ENCODE data around the gene SPACA9.

Gene SPACA9

DNA sequence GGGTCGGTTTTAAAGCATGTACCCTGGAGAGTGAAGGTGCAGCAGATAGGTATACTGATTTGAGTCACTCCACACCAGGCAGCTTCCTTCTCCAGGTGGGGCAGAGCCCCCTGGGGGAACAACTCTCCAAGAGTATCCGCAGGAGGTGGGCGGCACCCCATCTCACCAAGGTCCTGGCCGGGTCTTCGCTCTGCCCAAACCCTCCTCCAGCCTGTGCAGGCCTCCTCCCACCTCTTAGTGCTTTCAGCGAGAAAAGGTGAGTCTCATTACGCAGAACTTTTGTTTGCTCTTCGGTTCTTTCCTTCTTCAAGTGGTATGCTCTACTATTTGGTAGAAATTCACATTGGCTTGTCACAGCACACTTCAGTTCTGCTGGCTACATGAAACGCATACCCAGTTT lies 13.7 kb downstream of the SPACA9 start:
- DNase-seq (ENCODE audit: low read depth in 1 of 2, low spot score in 1 of 2): no peak

DNA sequence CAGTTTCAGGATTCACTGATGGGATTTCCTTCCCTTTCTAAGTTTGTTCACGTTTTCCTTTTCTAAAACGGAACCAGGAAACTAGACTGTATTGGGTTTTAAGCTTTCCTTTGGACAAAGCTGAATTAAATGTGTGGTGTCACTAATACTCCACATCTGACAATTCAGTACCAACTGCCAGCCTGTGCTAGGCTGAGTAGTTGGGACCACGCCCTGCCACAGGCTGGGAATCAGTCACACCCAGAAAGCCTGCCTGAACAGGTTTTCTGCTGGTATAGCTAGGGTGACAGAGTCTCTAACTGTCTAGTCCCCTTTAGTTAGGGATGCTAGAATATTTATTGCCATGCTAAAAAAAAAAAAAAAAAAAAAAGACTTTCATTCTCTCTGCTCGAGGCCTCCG lies 15.6 kb downstream of the SPACA9 start:
- DNase-seq (ENCODE audit: low read depth in 1 of 2, low spot score in 1 of 2): no peak

DNA sequence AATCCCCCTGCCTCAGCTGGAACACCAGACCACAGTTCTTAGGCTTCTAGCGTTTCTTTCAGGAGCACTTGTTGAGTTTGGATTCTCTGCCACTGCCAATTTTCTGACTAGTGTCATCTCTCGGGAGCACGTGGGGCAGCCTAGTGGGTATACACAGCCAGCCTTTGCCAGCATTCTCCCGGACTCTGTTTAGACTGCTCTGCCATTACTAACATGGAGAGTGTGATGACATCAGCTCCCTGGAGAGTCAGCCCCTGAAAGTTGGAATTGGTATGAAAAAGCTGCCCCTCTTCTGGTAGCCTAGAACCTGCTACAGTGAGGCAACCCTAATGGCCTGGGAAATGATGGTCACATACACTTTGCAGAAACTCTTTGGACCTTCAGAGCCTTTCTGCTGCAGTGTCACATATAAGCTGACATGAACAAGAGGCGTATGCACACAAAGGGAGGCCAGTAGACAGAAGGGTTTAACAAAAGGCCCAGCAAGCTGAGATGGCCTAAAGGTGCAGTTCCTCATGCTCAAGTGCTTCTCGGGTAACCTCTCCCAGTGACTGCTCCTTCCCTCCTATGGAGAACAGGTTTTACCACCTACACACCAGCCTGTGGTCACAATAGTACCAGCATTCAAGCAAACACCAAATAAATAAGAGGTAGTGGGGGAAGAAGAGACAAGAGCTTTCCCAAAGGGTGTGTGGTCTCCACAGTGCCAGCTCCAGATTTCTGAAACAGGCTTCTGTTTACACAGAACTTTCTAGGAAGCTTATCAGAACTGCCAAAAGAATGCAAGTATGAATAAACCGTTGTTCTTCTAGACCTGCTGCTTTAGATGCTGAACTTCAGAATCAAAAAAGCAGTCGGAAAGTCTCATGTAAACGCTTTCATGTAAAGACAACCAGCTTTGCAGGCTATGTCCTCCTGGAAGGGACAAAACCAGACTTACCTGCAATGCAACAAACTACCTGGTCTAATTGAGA lies 16.5 kb downstream of the SPACA9 start:
- no peak for DNase-seq (ENCODE audit: low read depth in 1 of 2, low spot score in 1 of 2)

DNA sequence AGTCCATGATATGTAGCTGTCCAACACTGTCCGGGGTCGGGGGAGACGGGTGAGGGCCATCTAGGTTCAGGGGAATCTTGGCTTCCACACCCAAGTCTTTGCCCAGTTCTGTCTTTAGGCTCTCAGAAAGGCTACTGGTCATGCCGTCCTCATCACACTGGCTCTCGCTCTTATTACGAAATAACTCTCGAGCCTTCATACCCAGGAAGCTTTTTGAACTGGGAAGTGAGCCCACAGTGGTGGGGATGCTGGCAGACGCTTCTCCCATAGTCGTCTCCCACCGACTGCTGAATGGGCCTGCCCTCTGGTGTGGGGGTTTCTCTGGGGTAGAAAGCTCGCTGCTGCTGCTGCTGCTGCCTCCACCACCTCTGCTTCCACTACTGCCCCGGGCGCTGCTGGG lies 17.6 kb downstream of the SPACA9 start:
- DNase-seq (ENCODE audit: low read depth in 1 of 2, low spot score in 1 of 2): no peak

- no peak for DNase-seq (ENCODE audit: low read depth in 1 of 2, low spot score in 1 of 2)
Observed at GRCh38 chr9:132896906-132897305, 18.2 kb downstream of the SPACA9 start.

DNA sequence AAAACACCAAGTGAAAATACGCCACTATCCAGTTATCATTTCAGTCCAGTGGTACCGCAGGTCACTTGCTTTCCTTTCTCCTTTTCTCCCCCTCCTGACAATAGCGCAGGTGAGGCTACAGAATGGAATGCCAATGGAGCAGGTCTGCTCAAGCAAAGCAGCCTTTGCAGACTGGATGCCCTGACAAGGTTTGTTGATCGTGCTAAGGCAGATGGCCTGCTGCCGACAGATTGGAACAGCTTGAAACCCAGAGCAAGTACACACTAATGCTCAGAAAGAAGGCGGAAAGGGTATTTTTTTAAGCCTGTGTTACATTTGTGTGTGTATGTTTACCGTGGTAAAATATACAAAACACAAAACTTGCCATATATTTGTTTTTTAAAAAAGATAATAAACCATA lies 19.4 kb downstream of the SPACA9 start:
- DNase-seq (ENCODE audit: low read depth in 1 of 2, low spot score in 1 of 2): no peak

DNA sequence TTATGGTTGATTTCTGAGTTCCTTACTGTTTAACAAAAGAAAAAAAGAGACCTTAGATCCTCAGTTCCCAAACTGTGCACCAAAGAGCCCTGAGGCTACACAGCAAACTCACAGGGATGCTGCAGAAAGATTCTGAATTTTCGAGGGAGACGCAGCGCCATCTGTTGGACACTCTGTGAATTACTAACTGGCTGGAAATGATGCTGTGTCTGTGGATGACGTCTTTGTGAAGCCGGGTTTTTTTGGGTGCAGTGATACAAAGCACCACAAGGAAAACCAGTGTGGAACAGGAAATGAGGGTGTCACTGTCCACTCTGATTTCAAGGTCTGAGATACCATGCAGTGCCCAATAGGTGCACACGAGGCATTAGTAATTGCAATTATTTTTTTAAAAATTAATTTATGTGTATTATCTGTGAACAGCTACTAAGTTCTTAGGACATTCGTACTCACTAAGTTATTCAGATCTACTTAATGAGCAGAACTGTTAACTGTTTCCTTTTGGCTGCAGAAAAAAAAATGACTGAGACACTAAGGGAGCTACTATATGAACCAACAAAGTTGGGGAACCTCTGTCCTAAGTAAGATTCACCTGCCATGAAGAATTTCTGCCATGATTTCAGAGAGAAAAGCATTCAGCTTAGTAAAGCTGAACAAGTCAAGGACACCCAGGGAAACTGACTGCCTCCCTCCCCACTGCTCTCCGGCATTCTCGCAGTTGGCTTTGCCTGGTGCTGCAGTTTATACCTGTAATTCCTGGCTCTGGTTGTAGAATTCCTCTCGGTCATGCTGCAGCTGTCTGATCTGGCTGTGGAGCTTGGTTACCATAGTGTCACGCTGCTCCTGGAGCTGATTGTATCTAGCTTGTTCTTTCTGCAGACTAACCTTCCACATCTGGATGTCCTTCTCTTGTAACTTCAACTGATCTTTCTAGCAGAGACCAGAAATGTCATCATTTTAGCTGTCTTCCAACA lies 23.4 kb downstream of the SPACA9 start:
- peak; percentile 42 to 47 for DNase-seq (ENCODE audit: low read depth in 1 of 2, low spot score in 1 of 2)

DNA sequence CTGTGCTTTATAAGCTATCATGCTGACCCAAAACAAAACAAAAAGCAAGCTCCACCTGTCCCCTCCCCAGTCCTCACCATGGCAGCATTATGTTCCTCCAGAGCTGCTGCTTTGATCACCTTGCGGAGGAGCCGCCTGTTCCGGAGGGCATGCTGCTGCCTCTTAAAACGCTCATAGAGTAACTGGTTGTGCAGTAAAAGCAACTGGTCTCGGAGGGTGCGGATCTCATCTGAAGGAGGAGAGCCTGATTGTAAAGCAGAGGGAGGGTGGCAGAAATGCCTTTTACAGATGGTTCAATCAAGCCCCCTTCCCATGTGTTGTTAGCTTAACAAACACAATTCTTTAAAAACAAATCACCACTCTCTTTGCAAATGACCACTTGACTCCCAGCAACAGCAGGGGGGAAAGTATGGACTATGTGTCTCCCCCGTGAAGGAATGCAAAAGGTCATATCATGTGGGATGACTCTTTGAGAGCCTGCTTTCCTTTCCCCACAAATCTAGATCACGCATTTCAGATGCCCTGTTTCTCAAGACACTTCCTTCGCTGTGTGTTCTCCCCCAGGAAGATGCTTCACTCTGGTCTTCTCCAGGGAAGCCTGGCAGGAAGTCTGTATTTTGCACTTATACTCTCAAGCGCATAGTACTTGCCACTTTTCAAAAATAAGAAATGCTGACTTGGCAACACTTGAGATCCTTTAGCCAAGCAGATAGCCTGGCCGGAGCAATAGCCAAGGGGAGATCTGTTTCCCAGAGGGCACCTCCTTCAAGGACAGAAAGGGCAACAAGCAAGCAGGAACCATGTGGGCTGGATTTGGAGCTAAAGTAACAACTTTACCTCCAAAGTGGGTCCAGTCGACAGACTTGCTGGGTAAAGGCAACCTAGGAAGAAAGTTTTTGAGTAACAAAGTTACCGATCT lies 25.1 kb downstream of the SPACA9 start:
- no peak for DNase-seq (ENCODE audit: low read depth in 1 of 2, low spot score in 1 of 2)

DNA sequence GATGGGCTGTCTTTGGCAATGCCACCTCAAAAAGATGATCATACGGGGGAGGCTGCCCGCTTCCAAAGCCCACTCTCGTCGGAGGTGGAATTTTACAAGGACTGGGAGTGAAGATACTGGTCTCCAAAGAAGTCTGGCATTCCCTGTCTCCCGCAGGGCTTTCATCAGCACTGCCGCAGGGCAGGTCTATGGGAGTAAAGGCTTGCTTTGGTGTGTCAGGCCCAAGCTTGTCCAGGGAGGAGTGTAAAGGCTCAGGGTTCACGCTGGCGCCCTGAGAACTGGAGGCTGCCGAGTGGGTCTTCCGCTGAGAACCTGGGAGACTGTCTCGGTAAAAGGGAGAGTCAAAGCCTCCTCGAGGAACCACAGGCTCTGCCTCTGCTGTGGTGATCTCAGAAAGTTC lies 27.0 kb downstream of the SPACA9 start:
- DNase-seq (ENCODE audit: low read depth in 1 of 2, low spot score in 1 of 2): no peak

DNA sequence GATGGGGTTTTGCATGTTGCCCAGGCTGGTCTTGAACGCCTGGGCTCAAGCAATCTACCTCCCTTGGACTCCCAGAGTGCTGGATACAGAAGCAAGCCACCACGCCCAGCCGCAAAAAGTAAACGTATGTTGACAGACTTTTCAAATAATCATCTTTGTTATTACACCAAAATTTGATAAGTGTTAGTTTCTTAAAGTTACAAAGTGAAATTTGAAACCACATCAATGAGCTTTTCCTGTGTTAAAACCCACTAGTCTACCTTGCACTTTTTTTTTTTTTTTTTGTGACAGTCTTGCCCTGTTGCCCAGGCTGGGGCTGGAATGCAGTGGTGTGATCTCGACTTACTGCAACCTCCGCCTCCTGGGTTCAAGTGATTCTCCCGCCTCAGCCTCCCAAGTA lies 29.9 kb downstream of the SPACA9 start:
- no peak for DNase-seq (ENCODE audit: low read depth in 1 of 2, low spot score in 1 of 2)

DNA sequence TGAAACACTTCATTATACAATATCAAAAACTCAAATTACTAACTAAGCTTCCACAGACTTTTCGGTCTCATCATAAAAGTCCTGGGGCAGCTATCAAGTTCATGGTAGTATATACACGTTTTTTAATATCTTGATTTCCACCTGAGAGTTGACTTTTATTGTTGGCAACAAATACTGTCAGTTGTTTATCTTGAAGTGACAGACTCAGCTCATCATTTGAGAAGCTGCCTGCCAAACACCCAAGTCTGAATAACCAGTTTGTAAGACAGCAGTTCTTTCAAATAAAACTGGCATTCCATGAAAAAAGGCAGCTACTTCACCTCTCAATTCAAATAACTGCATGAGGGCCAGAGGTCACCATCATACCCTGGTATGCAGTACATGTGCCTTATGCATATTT lies 30.6 kb downstream of the SPACA9 start:
- DNase-seq (ENCODE audit: low read depth in 1 of 2, low spot score in 1 of 2): no peak

GRCh38 chr9:132910376-132910775 lies 31.7 kb downstream of the SPACA9 start:
- DNase-seq (ENCODE audit: low read depth in 1 of 2, low spot score in 1 of 2): no peak

DNA sequence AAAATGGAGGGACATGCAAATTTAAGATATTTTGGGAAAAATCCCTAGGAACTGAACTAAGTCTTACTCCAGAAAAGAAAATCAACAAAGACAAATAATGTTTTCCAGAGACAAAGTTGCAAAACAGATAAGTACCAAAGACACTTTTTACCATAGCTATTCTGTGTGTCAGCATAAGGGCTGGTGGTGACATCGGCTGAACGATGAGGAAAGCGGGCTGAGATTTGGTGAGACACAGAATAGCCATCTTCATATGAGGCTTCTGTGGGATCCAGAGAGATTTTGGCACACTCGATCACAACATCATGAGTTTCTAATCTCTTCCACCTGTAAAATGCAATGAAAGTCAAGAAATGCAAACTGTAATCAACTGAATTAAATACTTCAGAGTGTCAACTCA lies 33.4 kb downstream of the SPACA9 start:
- no peak for DNase-seq (ENCODE audit: low read depth in 1 of 2, low spot score in 1 of 2)

DNA sequence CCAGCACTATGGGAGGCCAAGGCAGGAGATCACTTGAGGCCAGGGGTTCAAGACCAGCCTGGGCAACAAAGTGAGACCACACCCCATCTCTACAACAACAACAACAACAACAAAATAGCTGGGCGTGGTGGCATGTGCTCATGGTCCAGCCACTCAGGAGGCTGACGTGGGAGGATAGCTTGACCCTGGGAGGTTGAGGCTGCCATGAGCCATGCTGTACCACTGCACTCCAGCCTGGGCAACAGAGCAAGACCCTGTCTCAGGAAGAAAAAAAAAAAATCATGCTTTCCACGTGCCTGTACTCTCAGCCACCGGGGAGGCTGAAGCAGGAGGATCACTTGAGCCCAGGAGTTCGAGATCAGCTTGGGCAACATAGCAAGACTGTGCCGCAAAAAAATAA lies 36.2 kb downstream of the SPACA9 start:
- no peak for DNase-seq (ENCODE audit: low read depth in 1 of 2, low spot score in 1 of 2)

- DNase-seq (ENCODE audit: low read depth in 1 of 2, low spot score in 1 of 2): no peak
Observed at GRCh38 chr9:132919614-132920268, 41.0 kb downstream of the SPACA9 start.

GRCh38 chr9:132923346-132923902 lies 44.7 kb downstream of the SPACA9 start:
- DNase-seq (ENCODE audit: low read depth in 1 of 2, low spot score in 1 of 2): no peak

DNA sequence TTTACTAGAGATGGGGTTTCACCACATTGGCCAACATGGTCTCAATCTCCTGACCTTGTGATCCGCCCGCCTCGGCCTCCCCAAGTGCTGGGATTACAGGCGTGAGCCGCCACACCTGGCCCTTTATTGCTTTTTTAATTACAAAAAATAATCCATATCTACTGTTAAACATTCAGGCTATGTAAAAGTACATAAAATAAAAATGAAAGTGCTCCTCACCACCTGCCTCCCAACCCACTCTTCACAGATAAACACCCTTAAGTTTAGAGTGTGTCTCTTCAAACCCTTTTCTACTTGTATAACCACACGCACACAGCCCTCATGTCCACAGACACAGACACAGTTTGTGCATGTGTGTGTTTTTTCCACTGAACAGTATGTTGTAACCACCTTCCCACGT lies 49.0 kb downstream of the SPACA9 start:
- no peak for DNase-seq (ENCODE audit: low read depth in 1 of 2, low spot score in 1 of 2)

DNA sequence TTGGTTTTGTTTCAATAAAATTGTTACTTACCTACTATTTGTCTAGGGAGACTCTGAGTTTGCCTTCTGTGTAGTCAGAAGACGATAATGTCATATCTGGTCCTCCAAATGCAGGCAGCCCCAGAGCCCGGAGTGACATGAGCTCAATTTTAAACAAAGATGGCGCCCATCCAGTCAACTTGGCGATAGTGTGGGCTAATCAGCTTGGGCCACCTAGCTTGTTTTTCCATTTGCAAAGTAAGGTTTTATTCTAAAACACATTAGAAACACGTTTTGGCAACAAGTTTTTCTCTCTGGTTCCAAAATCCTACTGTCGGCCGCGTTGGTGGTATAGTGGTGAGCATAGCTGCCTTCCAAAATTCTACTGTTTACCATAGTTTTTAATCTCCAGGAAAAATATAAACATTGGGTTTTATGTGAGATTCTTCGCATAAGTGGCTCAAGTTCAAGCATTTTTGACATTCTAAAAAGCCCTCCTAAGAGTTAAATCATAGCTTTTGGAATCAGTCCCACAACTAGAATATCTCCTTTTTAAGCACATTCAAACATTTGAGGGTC lies 52.6 kb downstream of the SPACA9 start:
- no peak for DNase-seq (ENCODE audit: low read depth in 1 of 2, low spot score in 1 of 2)

DNA sequence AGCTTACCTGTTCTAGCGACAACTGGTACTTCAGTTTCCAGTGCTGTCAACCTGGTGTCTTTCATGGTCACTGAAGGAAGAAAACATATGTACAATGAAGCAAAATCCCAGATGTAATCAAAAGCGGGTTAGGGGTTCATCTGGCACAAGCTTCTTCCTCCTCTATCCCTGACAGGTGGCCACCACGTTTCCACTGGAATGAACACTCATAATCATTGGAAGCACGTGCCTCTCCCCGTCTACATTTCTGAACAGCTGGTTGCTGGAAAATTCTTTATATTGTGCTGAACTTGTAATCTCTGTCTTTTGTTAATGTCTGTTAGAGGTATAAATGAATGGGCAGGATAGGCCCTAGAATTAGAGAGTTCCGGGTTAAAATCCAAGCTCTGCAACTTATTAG lies 56.3 kb downstream of the SPACA9 start:
- DNase-seq (ENCODE audit: low read depth in 1 of 2, low spot score in 1 of 2): no peak

DNA sequence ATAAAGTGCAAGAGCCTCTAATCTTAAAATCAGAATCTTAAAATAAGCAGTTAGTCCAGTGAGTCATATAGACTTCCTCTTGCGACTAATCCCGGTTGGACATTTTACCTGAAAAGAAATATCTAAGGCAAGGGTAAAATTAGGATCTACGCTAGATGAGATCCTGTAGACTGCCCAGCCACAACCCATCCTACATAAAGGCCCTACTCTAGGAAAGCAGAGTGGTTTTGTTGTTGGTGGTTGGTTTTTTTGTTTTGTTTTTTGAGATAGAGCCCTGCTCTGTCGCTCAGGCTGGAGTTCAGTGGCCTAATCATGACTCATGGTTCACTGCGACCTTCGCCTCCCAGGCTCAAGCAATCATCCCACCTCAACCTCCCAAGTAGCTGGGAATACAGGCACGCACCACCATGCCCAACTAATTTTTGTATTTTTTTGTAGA lies 58.8 kb downstream of the SPACA9 start:
- DNase-seq (ENCODE audit: low read depth in 1 of 2, low spot score in 1 of 2): no peak
